Stomach (tissue), 4 donors: ENCODE results near the gene SFMBT1.

Source experiments
- POLR2AphosphoS5 ChIP-seq, 3 donors: sonication (generic); formaldehyde crosslinking; IDR thresholded peaks; one replicate each; pipeline ENCODE4 v1.6.1; 2016; ENCODE audit warnings: antibody characterized with exemption in 3 of 3
- TF ChIP-seq, protein P1 (sequence below), 7 experiments: fragments of 450-650 bp in 4 of 7; fragments of 200-600 bp in 3 of 7; sonication (generic) in 3 of 7; IDR thresholded peaks; one replicate each; pipeline ENCODE4 v1.5.1; 2016 to 2019; ENCODE audit warnings: antibody characterized with exemption in 7 of 7, control low read depth in 2 of 7, mild to moderate bottlenecking in 1 of 7

DNA sequence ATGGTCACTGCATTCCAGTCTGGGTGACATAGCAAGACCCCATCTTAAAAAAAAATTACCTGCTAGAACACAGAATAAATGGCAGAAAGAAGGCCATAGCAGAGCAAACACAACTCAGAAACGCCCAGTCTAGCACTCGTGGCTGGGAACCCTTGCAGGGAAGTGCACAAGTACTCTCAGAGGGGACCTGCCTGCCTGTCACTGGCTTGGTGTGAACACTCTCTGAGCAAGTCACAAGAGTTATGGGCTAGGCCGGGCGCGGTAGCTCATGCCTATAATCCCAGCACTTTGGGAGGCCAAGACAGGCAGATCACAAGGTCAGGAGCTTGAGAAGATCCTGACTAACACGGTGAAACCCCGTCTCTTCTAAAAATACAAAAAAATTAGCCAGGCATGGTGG, 17.2 kb downstream of the SFMBT1 start:
- TF ChIP-seq, protein P1, sequence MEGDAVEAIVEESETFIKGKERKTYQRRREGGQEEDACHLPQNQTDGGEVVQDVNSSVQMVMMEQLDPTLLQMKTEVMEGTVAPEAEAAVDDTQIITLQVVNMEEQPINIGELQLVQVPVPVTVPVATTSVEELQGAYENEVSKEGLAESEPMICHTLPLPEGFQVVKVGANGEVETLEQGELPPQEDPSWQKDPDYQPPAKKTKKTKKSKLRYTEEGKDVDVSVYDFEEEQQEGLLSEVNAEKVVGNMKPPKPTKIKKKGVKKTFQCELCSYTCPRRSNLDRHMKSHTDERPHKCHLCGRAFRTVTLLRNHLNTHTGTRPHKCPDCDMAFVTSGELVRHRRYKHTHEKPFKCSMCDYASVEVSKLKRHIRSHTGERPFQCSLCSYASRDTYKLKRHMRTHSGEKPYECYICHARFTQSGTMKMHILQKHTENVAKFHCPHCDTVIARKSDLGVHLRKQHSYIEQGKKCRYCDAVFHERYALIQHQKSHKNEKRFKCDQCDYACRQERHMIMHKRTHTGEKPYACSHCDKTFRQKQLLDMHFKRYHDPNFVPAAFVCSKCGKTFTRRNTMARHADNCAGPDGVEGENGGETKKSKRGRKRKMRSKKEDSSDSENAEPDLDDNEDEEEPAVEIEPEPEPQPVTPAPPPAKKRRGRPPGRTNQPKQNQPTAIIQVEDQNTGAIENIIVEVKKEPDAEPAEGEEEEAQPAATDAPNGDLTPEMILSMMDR (IDR thresholded peaks at IDR 0.05) = no peak
- TF ChIP-seq POLR2AphosphoS5 (IDR thresholded peaks at IDR 0.05) = no peak
